ENCODE results near the gene ADIPOR2. TPM values are rescaled to one million over a fixed set of nuclear protein-coding genes. Genes with fewer than 3 reads are reported as not detected.
"Not testable (repeated sequence)": the region's sequence is repeated elsewhere in the genome, so short reads cannot be mapped to it uniquely, and the experiment has no call there.

Gene ADIPOR2
- total and polyA plus RNA-seq, 8 donors, result 2.9 to 185 (median 26.9) TPM

DNA sequence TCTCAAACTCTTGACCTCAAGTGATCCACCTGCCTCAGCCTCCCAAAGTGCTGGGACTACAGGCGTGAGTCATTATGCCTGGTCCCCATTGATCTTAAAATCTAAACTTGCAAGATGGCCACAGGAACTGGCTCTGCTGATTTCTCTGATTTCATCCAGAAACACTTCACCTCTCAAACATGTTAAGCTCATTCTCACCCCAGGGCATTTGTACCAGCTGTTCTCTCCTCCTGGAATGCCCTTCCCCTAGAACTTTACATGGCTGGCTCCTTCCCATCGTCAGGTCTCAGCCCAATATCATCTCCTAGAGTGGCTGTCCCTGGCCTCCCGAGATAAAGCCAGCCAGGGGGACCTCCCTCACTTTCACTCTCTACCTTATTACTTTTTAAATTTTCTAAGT, 124.2 kb downstream of the ADIPOR2 start:
- 71 to 86% (median 79%) methylated on average over 3 of the region's 3 CpGs for WGBS, 5 donors
- Histone ChIP-seq H3K27me3 (peaks cover 0 to 21% (median 3%) of the 10 kb centered on the region in 3 donors), H3K36me3 (no peaks in the 10 kb centered on the region), H3K9me3 (no peaks in the 10 kb centered on the region), H3K4me3 (no peak overlapping the region), H3K4me1 (peaks cover 0 to 20% (median under 1%) of the 10 kb centered on the region in 4 donors), H3K27ac (no peak overlapping the region)
- DNase-seq, result no peak
- intact Hi-C loops (cut with DNase I; ENCODE audit: low total_unique reads), result no loop called here
- TF ChIP-seq, protein P1, sequence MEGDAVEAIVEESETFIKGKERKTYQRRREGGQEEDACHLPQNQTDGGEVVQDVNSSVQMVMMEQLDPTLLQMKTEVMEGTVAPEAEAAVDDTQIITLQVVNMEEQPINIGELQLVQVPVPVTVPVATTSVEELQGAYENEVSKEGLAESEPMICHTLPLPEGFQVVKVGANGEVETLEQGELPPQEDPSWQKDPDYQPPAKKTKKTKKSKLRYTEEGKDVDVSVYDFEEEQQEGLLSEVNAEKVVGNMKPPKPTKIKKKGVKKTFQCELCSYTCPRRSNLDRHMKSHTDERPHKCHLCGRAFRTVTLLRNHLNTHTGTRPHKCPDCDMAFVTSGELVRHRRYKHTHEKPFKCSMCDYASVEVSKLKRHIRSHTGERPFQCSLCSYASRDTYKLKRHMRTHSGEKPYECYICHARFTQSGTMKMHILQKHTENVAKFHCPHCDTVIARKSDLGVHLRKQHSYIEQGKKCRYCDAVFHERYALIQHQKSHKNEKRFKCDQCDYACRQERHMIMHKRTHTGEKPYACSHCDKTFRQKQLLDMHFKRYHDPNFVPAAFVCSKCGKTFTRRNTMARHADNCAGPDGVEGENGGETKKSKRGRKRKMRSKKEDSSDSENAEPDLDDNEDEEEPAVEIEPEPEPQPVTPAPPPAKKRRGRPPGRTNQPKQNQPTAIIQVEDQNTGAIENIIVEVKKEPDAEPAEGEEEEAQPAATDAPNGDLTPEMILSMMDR (IDR thresholded peaks at IDR 0.05), result no peak
- no peak for TF ChIP-seq EP300 (IDR thresholded peaks at IDR 0.05)
- no peak for TF ChIP-seq POLR2AphosphoS5 (IDR thresholded peaks at IDR 0.05)
- no peak for TF ChIP-seq POLR2A (IDR thresholded peaks at IDR 0.05)

DNA sequence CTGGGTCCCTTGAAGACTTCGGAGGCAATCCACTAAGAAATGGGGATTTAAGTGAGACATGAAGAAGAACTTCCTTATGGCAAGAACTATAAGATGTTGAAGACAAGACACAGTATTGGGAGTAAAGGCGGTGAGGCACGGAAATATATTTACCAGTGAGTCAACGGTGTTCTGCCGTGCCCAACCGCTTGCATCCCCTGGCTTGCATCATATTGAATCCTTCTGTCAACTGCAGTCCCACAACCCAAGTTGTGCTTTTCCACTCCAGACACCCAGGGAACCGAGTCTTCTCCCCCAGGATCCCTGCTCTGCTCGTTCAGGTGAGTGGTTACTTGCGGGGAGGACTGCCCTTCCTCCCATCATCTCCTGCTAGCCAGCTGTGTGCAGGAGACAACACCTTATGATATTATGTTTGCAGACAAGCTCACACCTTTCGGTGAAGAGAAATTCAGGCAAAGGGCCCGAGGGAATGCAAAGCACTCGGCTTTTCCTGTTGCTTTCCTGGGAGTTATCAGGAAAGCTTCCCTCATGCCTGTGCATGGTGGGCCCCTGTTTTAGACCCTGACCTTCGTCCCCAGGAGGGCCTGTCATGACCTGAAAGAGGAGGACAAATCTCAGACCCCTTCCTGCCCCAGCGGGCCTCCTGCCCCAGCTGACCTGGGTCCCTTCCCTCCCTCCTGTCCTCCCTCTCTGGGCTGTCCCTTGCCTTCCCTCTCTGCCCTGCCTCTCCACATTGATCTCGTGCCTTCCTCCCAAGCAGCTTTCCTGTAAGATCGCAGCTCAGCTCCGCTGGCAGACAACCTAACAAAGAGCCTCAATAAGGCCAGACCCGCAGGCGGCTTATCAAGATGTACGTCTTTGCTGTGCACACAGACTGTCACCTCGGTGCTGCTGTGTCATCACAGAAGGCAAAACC, 125.2 kb downstream of the ADIPOR2 start:
- intact Hi-C loops (cut with DNase I; ENCODE audit: low total_unique reads), result no loop called here
- Histone ChIP-seq H3K27ac (no peak overlapping the region), H3K4me1 (peaks cover 0 to 28% (median 4%) of the 10 kb centered on the region in 4 donors), H3K36me3 (no peaks in the 10 kb centered on the region), H3K4me3 (no peak overlapping the region), H3K27me3 (peaks cover 1 to 30% (median 12%) of the 10 kb centered on the region in 3 donors), H3K9me3 (no peaks in the 10 kb centered on the region)
- TF ChIP-seq POLR2A (IDR thresholded peaks at IDR 0.05), result no peak
- TF ChIP-seq, protein P1 (IDR thresholded peaks at IDR 0.05), result no peak
- no peak for TF ChIP-seq POLR2AphosphoS5 (IDR thresholded peaks at IDR 0.05)
- no peak for TF ChIP-seq EP300 (IDR thresholded peaks at IDR 0.05)
- DNase-seq, result no peak
- 43 to 52% (median 47%) methylated on average over 21 of the region's 21 CpGs for WGBS, 5 donors

DNA sequence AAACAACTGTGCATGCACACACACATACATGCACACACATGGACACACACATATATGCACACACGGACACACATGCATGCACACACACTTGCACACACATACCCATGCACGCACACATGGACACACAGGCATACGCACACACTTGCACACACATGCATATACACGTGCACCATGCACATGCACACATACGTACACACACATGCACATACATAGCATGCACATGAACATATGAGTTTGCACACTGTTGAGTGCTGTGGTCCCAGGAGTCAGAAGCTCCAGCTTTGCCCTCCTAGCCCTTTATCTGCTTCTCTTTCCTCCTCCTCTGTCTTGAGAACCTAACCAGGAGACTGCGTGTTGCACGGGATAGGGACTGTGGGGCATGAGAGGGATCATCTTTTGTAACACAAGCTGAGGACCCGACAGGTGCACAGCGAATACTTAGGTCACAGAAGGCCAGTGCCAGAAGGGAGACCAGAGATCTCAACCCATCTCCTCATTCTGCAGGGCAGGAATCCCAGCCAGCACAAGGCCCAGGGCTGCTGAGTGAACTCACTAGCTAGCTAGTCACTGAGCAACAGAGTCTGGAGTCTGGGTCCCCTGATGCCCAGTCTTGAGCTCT, 126.0 kb downstream of the ADIPOR2 start:
- TF ChIP-seq POLR2AphosphoS5 (IDR thresholded peaks at IDR 0.05) (no peak), EP300 (IDR thresholded peaks at IDR 0.05) (no peak), POLR2A (IDR thresholded peaks at IDR 0.05) (no peak)
- TF ChIP-seq, protein P1 (IDR thresholded peaks at IDR 0.05), result no peak
- Histone ChIP-seq H3K36me3 (no peaks in the 10 kb centered on the region), H3K4me1 (peaks cover 0 to 23% (median 4%) of the 10 kb centered on the region in 4 donors), H3K4me3 (no peak overlapping the region), H3K27me3 (peaks cover 9 to 38% (median 20%) of the 10 kb centered on the region in 3 donors), H3K9me3 (no peaks in the 10 kb centered on the region), H3K27ac (no peak overlapping the region)
- DNase-seq, result no peak
- intact Hi-C loops (cut with DNase I; ENCODE audit: low total_unique reads), result no loop called here
- WGBS, 5 donors, result 89 to 95% (median 94%) methylated on average over 7 to 9 of the region's 9 CpGs

DNA sequence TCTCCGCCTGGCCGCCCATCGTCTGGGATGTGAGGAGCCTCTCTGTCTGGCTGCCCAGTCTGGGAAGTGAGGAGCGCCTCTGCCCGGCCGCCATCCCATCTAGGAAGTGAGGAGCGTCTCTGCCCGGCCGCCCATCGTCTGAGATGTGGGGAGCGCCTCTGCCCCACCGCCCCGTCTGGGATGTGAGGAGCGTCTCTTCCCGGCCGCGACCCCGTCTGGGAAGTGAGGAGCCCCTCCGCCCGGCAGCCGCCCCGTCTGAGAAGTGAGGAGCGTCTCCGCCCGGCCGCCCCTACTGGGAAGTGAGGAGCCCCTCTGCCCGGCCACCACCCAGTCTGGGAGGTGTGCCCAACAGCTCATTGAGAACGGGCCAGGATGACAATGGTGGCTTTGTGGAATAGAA, 127.1 kb downstream of the ADIPOR2 start:
- H3K4me3 ChIP-seq; intact Hi-C loops (cut with DNase I; ENCODE audit: low total_unique reads); H3K9me3 ChIP-seq; H3K36me3 ChIP-seq; DNase-seq; H3K27ac ChIP-seq: not testable (repeated sequence)
- peaks cover 0 to 19% (median 4%) of the 10 kb centered on the region in 4 donors for H3K4me1 ChIP-seq
- H3K27me3 ChIP-seq, result peaks cover 10 to 49% (median 31%) of the 10 kb centered on the region in 3 donors
- WGBS, 5 donors, result 91 to 94% (median 92%) methylated on average over 21 to 28 of the region's 28 CpGs

Data from stomach (tissue), 9 donors.